HepG2 (cell line): ENCODE data around the gene HNRNPUL2. TPM values are rescaled to one million over a fixed set of nuclear protein-coding genes. Genes with fewer than 3 reads are reported as not detected.
A peak's percentile ranks its signal among the peaks of the same experiment; 100 is the strongest.

Experiments used
- AHR ChIP-seq: IDR thresholded peaks from 2 replicates; pipeline ENCODE4 v1.6.1; 2018; ENCODE audit warnings: missing genetic modification reagents, missing compliant biosample characterization
- BORCS8-MEF2B ChIP-seq: sonication (generic); formaldehyde crosslinking; IDR thresholded peaks from 2 replicates; pipeline ENCODE4 v1.8.0; 2022; ENCODE audit warnings: mild to moderate bottlenecking, missing genetic modification reagents
- CHD4 ChIP-seq: fragments of 200-600 bp; sonication (generic); IDR thresholded peaks from 2 replicates; pipeline ENCODE4 v1.7.0; 2017; ENCODE audit warnings: mild to moderate bottlenecking, low read length, borderline replicate concordance
- EEA1 ChIP-seq: sonication (generic); formaldehyde crosslinking; IDR thresholded peaks from 2 replicates; pipeline ENCODE4 v1.5.1; 2020; ENCODE audit warnings: mild to moderate bottlenecking, missing genetic modification reagents, borderline replicate concordance
- ETV6 ChIP-seq: sonication (generic); formaldehyde crosslinking; conservative IDR thresholded peaks from 2 replicates; pipeline ENCODE4 v1.4.0; 2020; ENCODE audit warnings: missing genetic modification reagents
- FOXM1 ChIP-seq: sonication (generic); formaldehyde crosslinking; IDR thresholded peaks from 2 replicates; pipeline ENCODE4 v1.5.0; 2020; ENCODE audit warnings: missing genetic modification reagents
- GABPB1 ChIP-seq: IDR thresholded peaks from 2 replicates; pipeline ENCODE4 v1.6.1; 2016; ENCODE audit warnings: mild to moderate bottlenecking, missing genetic modification reagents, moderate library complexity, missing compliant biosample characterization
- GATAD1 ChIP-seq: IDR thresholded peaks from 2 replicates; pipeline ENCODE4 v1.6.1; 2016; ENCODE audit warnings: missing genetic modification reagents, missing compliant biosample characterization
- GMEB2 ChIP-seq: IDR thresholded peaks from 2 replicates; pipeline ENCODE4 v1.6.1; 2016; ENCODE audit warnings: missing biosample characterization, missing genetic modification reagents, low read depth
- GTF3A ChIP-seq: sonication (generic); formaldehyde crosslinking; conservative IDR thresholded peaks from 2 replicates; pipeline ENCODE4 v1.4.0; 2020; ENCODE audit warnings: mild to moderate bottlenecking, missing genetic modification reagents
- IKZF1 ChIP-seq: fragments of 450-650 bp; IDR thresholded peaks from 2 replicates; pipeline ENCODE4 v1.7.1; 2016
- IKZF5 ChIP-seq: IDR thresholded peaks from 2 replicates; pipeline ENCODE4 v1.6.1; 2018; ENCODE audit warnings: missing genetic modification reagents, mild to moderate bottlenecking, missing compliant biosample characterization
- KDM1A ChIP-seq: IDR thresholded peaks from 2 replicates; pipeline ENCODE4 v1.6.1; 2016; ENCODE audit warnings: missing compliant biosample characterization
- NONO ChIP-seq, 2 experiments: fragments of 450-650 bp in 1 of 2; sonication (generic) in 1 of 2; formaldehyde crosslinking in 1 of 2; IDR thresholded peaks in 1 of 2; conservative IDR thresholded peaks in 1 of 2; 2 replicates each; pipeline versions ENCODE4 v1.6.1 to v1.8.0; 2017 to 2022; ENCODE audit warnings: mild to moderate bottlenecking in 1 of 2, missing genetic modification reagents in 1 of 2, moderate library complexity in 1 of 2
- NR2C2 ChIP-seq: sonication (generic); formaldehyde crosslinking; IDR thresholded peaks from 2 replicates; pipeline ENCODE4 v1.4.0; 2020; ENCODE audit warnings: missing genetic modification reagents, mild to moderate bottlenecking, moderate library complexity, borderline replicate concordance
- ZBTB49 ChIP-seq: sonication (generic); formaldehyde crosslinking; IDR thresholded peaks from 2 replicates; pipeline ENCODE4 v1.4.0; 2020; ENCODE audit warnings: missing genetic modification reagents, borderline replicate concordance
- ZFP90 ChIP-seq: sonication (generic); formaldehyde crosslinking; IDR thresholded peaks from 2 replicates; pipeline ENCODE4 v1.8.0; 2022; ENCODE audit warnings: missing genetic modification reagents, mild to moderate bottlenecking, inconsistent platforms, borderline replicate concordance
- ZNF251 ChIP-seq: sonication (generic); formaldehyde crosslinking; IDR thresholded peaks from 2 replicates; pipeline ENCODE4 v1.9.0; 2021; ENCODE audit warnings: mild to moderate bottlenecking, missing genetic modification reagents
- ZNF562 ChIP-seq: sonication (generic); formaldehyde crosslinking; IDR thresholded peaks from 2 replicates; pipeline ENCODE4 v1.8.0; 2022; ENCODE audit warnings: missing genetic modification reagents, borderline replicate concordance
- ZNF570 ChIP-seq: sonication (generic); formaldehyde crosslinking; IDR thresholded peaks from 2 replicates; pipeline ENCODE4 v1.4.0; 2020; ENCODE audit warnings: mild to moderate bottlenecking, missing genetic modification reagents, borderline replicate concordance
- ZNF580 ChIP-seq: IDR thresholded peaks from 2 replicates; pipeline ENCODE4 v1.6.1; 2016; ENCODE audit warnings: low read depth, borderline replicate concordance
- ZNF720 ChIP-seq: sonication (generic); formaldehyde crosslinking; IDR thresholded peaks from 2 replicates; pipeline ENCODE4 v1.4.0; 2020; ENCODE audit warnings: missing genetic modification reagents
- polyA plus RNA-seq, 8 experiments: library from polyadenylated mRNA; depleted of rRNA in 3 of 8; stranded (reverse) in 7 of 8; unstranded in 1 of 8; fragments of >200 nt; fragmentation: Illumina TruSeq in 4 of 8; extraction: Trizol in 4 of 8; gene quantifications; 2 replicates each; pipeline versions ENCODE4 v1.2.1 to v1.2.3, GENCODE V29; 2011 to 2016; ENCODE audit warnings: low read depth in 4 of 8, missing spikeins in 1 of 8, mixed read lengths in 1 of 8; ENCODE audit not compliant: insufficient read depth in 1 of 8
- total RNA-seq, 5 experiments: library from RNA; depleted of rRNA; stranded (reverse); fragments of >200 nt; fragmentation: Illumina TruSeq; extraction: Trizol; gene quantifications; 2 replicates each; pipeline ENCODE4 v1.2.3, GENCODE V29; 2016; ENCODE audit warnings: low read depth in 1 of 5
- TF ChIP-seq, protein P1 (sequence below): IDR thresholded peaks from 2 replicates; pipeline ENCODE4 v1.6.1; 2016

Gene HNRNPUL2
- total and polyA plus RNA-seq, 2 of the 13 experiments (the other 11 are each of a cell fraction or from before 2014, with no cell fraction given), result 8.4 to 9.6 TPM

DNA sequence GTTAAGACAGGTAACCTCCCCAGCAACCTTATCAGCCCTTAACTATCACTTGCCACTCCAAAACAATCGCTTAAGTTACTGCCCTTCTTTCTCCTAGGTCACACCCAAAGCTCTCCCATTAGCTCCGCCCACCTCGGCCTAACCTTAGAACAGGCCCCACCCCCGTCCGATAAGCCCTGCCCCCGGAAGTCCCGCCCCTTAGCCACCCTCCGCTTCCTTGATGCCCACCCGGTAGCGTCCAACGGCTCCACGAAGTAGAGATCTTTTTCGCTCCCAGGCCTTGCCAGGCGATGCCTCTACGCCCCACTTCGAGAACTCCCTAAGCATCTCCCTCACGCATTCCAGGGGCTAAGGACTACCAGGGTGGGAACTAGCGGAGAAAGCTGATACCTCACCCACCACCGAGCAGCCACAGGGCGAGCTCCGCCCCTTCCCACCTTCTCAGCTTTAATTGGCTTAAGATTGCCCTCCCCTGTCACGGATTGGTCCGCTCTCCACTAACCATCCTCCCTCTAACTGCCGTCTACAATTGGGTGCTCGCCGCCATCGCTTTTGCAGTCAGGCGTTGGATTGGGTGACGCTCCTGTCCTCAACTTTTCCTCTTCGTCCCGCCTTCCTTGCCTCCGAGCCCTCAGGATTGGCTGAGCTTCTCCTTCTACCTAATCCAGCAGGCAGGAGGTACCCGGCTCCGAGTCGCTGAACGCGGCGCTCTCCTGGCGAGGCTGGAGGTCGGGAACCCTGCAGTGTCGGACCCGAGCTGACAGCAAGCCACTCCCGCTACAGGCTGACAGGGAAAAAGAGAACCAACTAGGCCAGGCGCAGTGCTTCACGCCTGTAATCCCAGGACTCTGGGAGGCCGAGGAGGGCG, 26.7 kb upstream of the HNRNPUL2 start, which contains the start of gene ZBTB3 (continued):
- peak; percentile 50; the same call in 1 of the 2 replicates for TF ChIP-seq ZNF580 (CRISPR knock-in tag)
- no peak for TF ChIP-seq ZFP90 (CRISPR knock-in tag)
- TF ChIP-seq ZNF251 (CRISPR knock-in tag), result no peak
- TF ChIP-seq CHD4, result peak; percentile 74; the same call in 1 of the 2 replicates
- no peak for TF ChIP-seq AHR (CRISPR knock-in tag)
- TF ChIP-seq GMEB2, result no peak
- peak; percentile 55 for TF ChIP-seq NR2C2 (CRISPR knock-in tag)
- TF ChIP-seq IKZF5, result peak; percentile 40; the same call in 1 of the 2 replicates
- TF ChIP-seq BORCS8-MEF2B, result no peak; the same call in 1 of the 2 replicates
- TF ChIP-seq ZNF720 (CRISPR knock-in tag), result no peak
- TF ChIP-seq NONO (IDR thresholded peaks at IDR 0.05), result no peak
- peak; percentile 73 for TF ChIP-seq NONO (CRISPR knock-in tag; conservative IDR thresholded peaks at IDR 0.05)
- TF ChIP-seq GTF3A, result no peak
- no peak for TF ChIP-seq ETV6 (CRISPR knock-in tag)
- TF ChIP-seq ZBTB49 (CRISPR knock-in tag), result no peak
- TF ChIP-seq GABPB1 (CRISPR knock-in tag), result peak; percentile 91
- no peak for TF ChIP-seq KDM1A (CRISPR knock-in tag)
- TF ChIP-seq ZNF570, result no peak
- TF ChIP-seq GATAD1 (CRISPR knock-in tag), result peak; percentile 86
- no peak for TF ChIP-seq FOXM1 (CRISPR knock-in tag)
- TF ChIP-seq, protein P1, sequence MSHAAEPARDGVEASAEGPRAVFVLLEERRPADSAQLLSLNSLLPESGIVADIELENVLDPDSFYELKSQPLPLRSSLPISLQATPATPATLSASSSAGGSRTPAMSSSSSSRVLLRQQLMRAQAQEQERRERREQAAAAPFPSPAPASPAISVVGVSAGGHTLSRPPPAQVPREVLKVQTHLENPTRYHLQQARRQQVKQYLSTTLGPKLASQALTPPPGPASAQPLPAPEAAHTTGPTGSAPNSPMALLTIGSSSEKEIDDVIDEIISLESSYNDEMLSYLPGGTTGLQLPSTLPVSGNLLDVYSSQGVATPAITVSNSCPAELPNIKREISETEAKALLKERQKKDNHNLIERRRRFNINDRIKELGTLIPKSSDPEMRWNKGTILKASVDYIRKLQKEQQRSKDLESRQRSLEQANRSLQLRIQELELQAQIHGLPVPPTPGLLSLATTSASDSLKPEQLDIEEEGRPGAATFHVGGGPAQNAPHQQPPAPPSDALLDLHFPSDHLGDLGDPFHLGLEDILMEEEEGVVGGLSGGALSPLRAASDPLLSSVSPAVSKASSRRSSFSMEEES (CRISPR knock-in tag), result peak; percentile 15; the same call in 1 of the 2 replicates
- no peak for TF ChIP-seq ZNF562 (CRISPR knock-in tag)
- TF ChIP-seq IKZF1, result no peak
- TF ChIP-seq EEA1 (CRISPR knock-in tag), result no peak
